ENCODE data around the gene USB1. TPM values are rescaled to one million over a fixed set of nuclear protein-coding genes. Genes with fewer than 3 reads are reported as not detected.
A peak's percentile ranks its signal among the peaks of the same experiment; 100 is the strongest.

Gene USB1
- total RNA-seq, 1 donor from 2014 or later, result 133 TPM

GRCh38 chr16:58013201-58013956, 12.2 kb downstream of the USB1 start:
- Histone ChIP-seq H3K27me3 (no peaks in the 10 kb centered on the region), H3K36me3 (peaks cover 34 to 47% of the 10 kb centered on the region in 2 donors), H3K4me3 (no peak overlapping the region), H3K27ac (no peak overlapping the region), H3K4me1 (no peaks in the 10 kb centered on the region), H3K9me3 (no peaks in the 10 kb centered on the region)
- intact Hi-C loops (cut with DNase I), result no loop called here
- TF ChIP-seq, protein P1, sequence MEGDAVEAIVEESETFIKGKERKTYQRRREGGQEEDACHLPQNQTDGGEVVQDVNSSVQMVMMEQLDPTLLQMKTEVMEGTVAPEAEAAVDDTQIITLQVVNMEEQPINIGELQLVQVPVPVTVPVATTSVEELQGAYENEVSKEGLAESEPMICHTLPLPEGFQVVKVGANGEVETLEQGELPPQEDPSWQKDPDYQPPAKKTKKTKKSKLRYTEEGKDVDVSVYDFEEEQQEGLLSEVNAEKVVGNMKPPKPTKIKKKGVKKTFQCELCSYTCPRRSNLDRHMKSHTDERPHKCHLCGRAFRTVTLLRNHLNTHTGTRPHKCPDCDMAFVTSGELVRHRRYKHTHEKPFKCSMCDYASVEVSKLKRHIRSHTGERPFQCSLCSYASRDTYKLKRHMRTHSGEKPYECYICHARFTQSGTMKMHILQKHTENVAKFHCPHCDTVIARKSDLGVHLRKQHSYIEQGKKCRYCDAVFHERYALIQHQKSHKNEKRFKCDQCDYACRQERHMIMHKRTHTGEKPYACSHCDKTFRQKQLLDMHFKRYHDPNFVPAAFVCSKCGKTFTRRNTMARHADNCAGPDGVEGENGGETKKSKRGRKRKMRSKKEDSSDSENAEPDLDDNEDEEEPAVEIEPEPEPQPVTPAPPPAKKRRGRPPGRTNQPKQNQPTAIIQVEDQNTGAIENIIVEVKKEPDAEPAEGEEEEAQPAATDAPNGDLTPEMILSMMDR (IDR thresholded peaks at IDR 0.05), result no peak
- DNase-seq (ENCODE audit: low spot score in 2 of 2), result no peak

GRCh38 chr16:58016840-58017446, 15.7 kb downstream of the USB1 start:
- no peak for DNase-seq (ENCODE audit: low spot score in 2 of 2)
- Histone ChIP-seq H3K27me3 (no peaks in the 10 kb centered on the region), H3K4me3 (no peak overlapping the region), H3K4me1 (no peaks in the 10 kb centered on the region), H3K36me3 (peaks cover 29 to 31% of the 10 kb centered on the region in 2 donors), H3K27ac (no peak overlapping the region), H3K9me3 (no peaks in the 10 kb centered on the region)
- TF ChIP-seq, protein P1 (IDR thresholded peaks at IDR 0.05), result no peak
- intact Hi-C loops (cut with DNase I), result no loop called here

GRCh38 chr16:58018803-58019202, 17.6 kb downstream of the USB1 start:
- Histone ChIP-seq H3K4me3 (no peak overlapping the region), H3K27me3 (no peaks in the 10 kb centered on the region), H3K36me3 (peaks cover 16 to 17% of the 10 kb centered on the region in 2 donors), H3K27ac (no peak overlapping the region), H3K9me3 (no peaks in the 10 kb centered on the region), H3K4me1 (peaks cover 0 to 5% of the 10 kb centered on the region in 2 donors)
- no peak for DNase-seq (ENCODE audit: low spot score in 2 of 2)
- intact Hi-C loops (cut with DNase I), result no loop called here
- TF ChIP-seq, protein P1 (IDR thresholded peaks at IDR 0.05), result no peak

- H3K4me1 ChIP-seq, result peaks cover 4 to 8% of the 10 kb centered on the region in 2 donors
- no peak overlapping the region for H3K4me3 ChIP-seq
- H3K27ac ChIP-seq, result no peak overlapping the region
- no peaks in the 10 kb centered on the region for H3K9me3 ChIP-seq
- H3K36me3 ChIP-seq, result peaks cover 14% of the 10 kb centered on the region in 2 donors
- intact Hi-C loops (cut with DNase I), result loop anchor here (10.0 kb wide), 2 partner anchors 235 to 465 kb away; no protein-coding TSS in a partner anchor
- H3K27me3 ChIP-seq, result no peaks in the 10 kb centered on the region
- TF ChIP-seq, protein P1 (IDR thresholded peaks at IDR 0.05), result no peak
- DNase-seq (ENCODE audit: low spot score in 2 of 2), result no peak
These were observed 18.8 kb downstream of the USB1 start for GRCh38 chr16:58019866-58020538.

- Histone ChIP-seq H3K4me3 (no peak overlapping the region), H3K4me1 (peaks cover 4 to 8% of the 10 kb centered on the region in 2 donors), H3K27me3 (no peaks in the 10 kb centered on the region), H3K9me3 (no peaks in the 10 kb centered on the region), H3K36me3 (peaks cover 10 to 14% of the 10 kb centered on the region in 2 donors), H3K27ac (no peak overlapping the region)
- no peak for DNase-seq (ENCODE audit: low spot score in 2 of 2)
- TF ChIP-seq, protein P1 (IDR thresholded peaks at IDR 0.05), result peak; percentile 54 to 85 (median 73)
- intact Hi-C loops (cut with DNase I), result loop anchor here (10.0 kb wide), 2 partner anchors 234 to 464 kb away; no protein-coding TSS in a partner anchor
These were observed 19.7 kb downstream of the USB1 start for GRCh38 chr16:58020628-58021521.

Measured in ascending aorta (tissue), 2 donors.